SK-N-SH (cell line): ENCODE data around the gene GPR3. TPM values are rescaled to one million over a fixed set of nuclear protein-coding genes. Genes with fewer than 3 reads are reported as not detected.
A peak's percentile ranks its signal among the peaks of the same experiment; 100 is the strongest.

ENCODE experiments used
- CTCF ChIA-PET: fragments of 300-600, 350-600 bp; formaldehyde crosslinking; extraction: SDS; loops from one replicate; lab custom pipeline; 2021; lab: Yijun Ruan, JAX
- POLR2A ChIA-PET: fragments of 350-600 bp; sonication (Branson Sonifier 250); formaldehyde crosslinking; extraction: SDS; loops from one replicate; lab custom pipeline; 2020; ENCODE audit warnings: antibody characterized with exemption, inconsistent platforms; lab: Yijun Ruan, JAX
- DNase-seq: peaks from one replicate; pipeline ENCODE4 v3.0.0; 2012
- H2AFZ ChIP-seq: fragments of 200-600 bp; sonication (generic); 2 replicates; pipeline ENCODE4 v1.8.1; 2016; ENCODE audit warnings: antibody characterized with exemption, mild to moderate bottlenecking, low read depth
- H3F3A ChIP-seq: fragments of 200-600 bp; sonication (generic); replicated peaks from 2 replicates; pipeline ENCODE3; 2016; ENCODE audit warnings: antibody characterized with exemption, mild to moderate bottlenecking; ENCODE audit not compliant: insufficient read depth
- H3K27ac ChIP-seq, 2 experiments: fragments of 200-500 bp in 1 of 2; fragments of 200-600 bp in 1 of 2; sonication (Bioruptor generic) in 1 of 2; sonication (generic), shearing (Covaris generic) in 1 of 2; 2 replicates each; pipeline versions ENCODE4 v1.5.1 to v1.6.1; 2014 to 2016; ENCODE audit warnings: low read depth in 2 of 2, inconsistent platforms in 1 of 2, low read length in 1 of 2, mild to moderate bottlenecking in 1 of 2, mixed read lengths in 1 of 2
- H3K27me3 ChIP-seq: fragments of 200-600 bp; sonication (generic), shearing (Covaris generic); 2 replicates; pipeline ENCODE4 v1.6.1; 2016; ENCODE audit warnings: mixed run types; ENCODE audit not compliant: insufficient read depth
- H3K36me3 ChIP-seq, 2 experiments: fragments of 200-500 bp in 1 of 2; fragments of 200-600 bp in 1 of 2; sonication (Bioruptor generic) in 1 of 2; sonication (generic) in 1 of 2; replicated peaks in 1 of 2; 2 replicates each; pipeline versions ENCODE3 to v1.5.1; 2014 to 2016; ENCODE audit warnings: low read length in 1 of 2, mild to moderate bottlenecking in 1 of 2; ENCODE audit not compliant: insufficient read depth in 2 of 2, control insufficient read depth in 1 of 2
- H3K4me1 ChIP-seq, 2 experiments: fragments of 200-500 bp in 1 of 2; fragments of 200-600 bp in 1 of 2; sonication (Bioruptor generic) in 1 of 2; sonication (generic), shearing (Covaris generic) in 1 of 2; 2 replicates each; pipeline versions ENCODE4 v1.5.1 to v1.6.1; 2014 to 2016; ENCODE audit warnings: low read depth in 1 of 2, low read length in 1 of 2, mixed run types in 1 of 2; ENCODE audit not compliant: insufficient read depth in 2 of 2, control insufficient read depth in 1 of 2
- H3K4me2 ChIP-seq: fragments of 200-600 bp; sonication (generic), shearing (Covaris generic); 2 replicates; pipeline ENCODE4 v1.6.1; 2017; ENCODE audit warnings: mixed run types
- H3K4me3 ChIP-seq, 2 experiments: fragments of 200-500 bp in 1 of 2; fragments of 200-600 bp in 1 of 2; sonication (Bioruptor generic) in 1 of 2; sonication (generic), shearing (Covaris generic) in 1 of 2; 2 replicates each; pipeline versions ENCODE4 v1.5.1 to v1.8.1; 2014 to 2016; ENCODE audit warnings: low read depth in 2 of 2, inconsistent platforms in 1 of 2, low read length in 1 of 2, mild to moderate bottlenecking in 1 of 2, mixed read lengths in 1 of 2, moderate library complexity in 1 of 2
- H3K79me2 ChIP-seq: fragments of 200-600 bp; sonication (generic); 2 replicates; pipeline ENCODE4 v1.8.1; 2017; ENCODE audit warnings: mild to moderate bottlenecking; ENCODE audit not compliant: insufficient read depth
- H3K9ac ChIP-seq: fragments of 200-600 bp; sonication (generic); 2 replicates; pipeline ENCODE4 v1.6.1; 2017; ENCODE audit warnings: mixed run types
- H3K9me2 ChIP-seq: fragments of 200-600 bp; sonication (generic); 2 replicates; pipeline ENCODE4 v1.6.1; 2017; ENCODE audit warnings: mixed run types
- H3K9me3 ChIP-seq: fragments of 200-600 bp; sonication (generic); 2 replicates; pipeline ENCODE4 v1.6.1; 2017; ENCODE audit warnings: mixed run types, mild to moderate bottlenecking, moderate library complexity
- H4K20me1 ChIP-seq: fragments of 200-600 bp; sonication (generic); 2 replicates; pipeline ENCODE4 v1.6.1; 2017; ENCODE audit warnings: mild to moderate bottlenecking, mixed run types; ENCODE audit not compliant: insufficient read depth
- CHD2 ChIP-seq: fragments of 150-350 bp; IDR thresholded peaks from 2 replicates; pipeline ENCODE4 v1.6.1; 2018; ENCODE audit warnings: low read length; ENCODE audit not compliant: partially characterized antibody
- ELF1 ChIP-seq: IDR thresholded peaks from 2 replicates; pipeline ENCODE4 v1.4.0; 2012
- EP300 ChIP-seq, 2 experiments: IDR thresholded peaks; 2 replicates each; pipeline versions ENCODE4 v1.4.0 to v1.6.1; 2012; ENCODE audit warnings: borderline replicate concordance in 1 of 2, low read depth in 1 of 2, low read length in 1 of 2
- EZH2phosphoT487 ChIP-seq: fragments of 200-600 bp; sonication (generic); IDR thresholded peaks from 2 replicates; pipeline ENCODE4 v1.6.1; 2017; ENCODE audit warnings: low read depth, mixed run types, mild to moderate bottlenecking, antibody characterized with exemption, moderate library complexity, borderline replicate concordance
- FOSL2 ChIP-seq: IDR thresholded peaks from 2 replicates; pipeline ENCODE4 v1.4.0; 2012; ENCODE audit warnings: low read depth, mild to moderate bottlenecking, moderate library complexity, borderline replicate concordance
- FOXM1 ChIP-seq: IDR thresholded peaks from 2 replicates; pipeline ENCODE4 v1.4.0; 2012; ENCODE audit warnings: low read depth, mild to moderate bottlenecking
- JUND ChIP-seq: IDR thresholded peaks from 2 replicates; pipeline ENCODE4 v1.4.0; 2012
- MXI1 ChIP-seq: IDR thresholded peaks from 2 replicates; pipeline ENCODE4 v1.6.1; 2012; ENCODE audit warnings: mild to moderate bottlenecking, low read depth, low read length, improper control_type of control experiment
- NFIC ChIP-seq: IDR thresholded peaks from 2 replicates; pipeline ENCODE4 v1.4.0; 2012; ENCODE audit warnings: borderline replicate concordance
- NRF1 ChIP-seq: IDR thresholded peaks from 2 replicates; pipeline ENCODE4 v1.6.1; 2012; ENCODE audit warnings: low read depth, mild to moderate bottlenecking, low read length
- REST ChIP-seq: IDR thresholded peaks from 2 replicates; pipeline ENCODE4 v1.6.1; 2012; ENCODE audit warnings: mild to moderate bottlenecking, low read depth, low read length, moderate library complexity
- RXRA ChIP-seq: IDR thresholded peaks from 2 replicates; pipeline ENCODE4 v1.4.0; 2012; ENCODE audit warnings: low read depth, mild to moderate bottlenecking, borderline replicate concordance
- SIN3A ChIP-seq: IDR thresholded peaks from 2 replicates; pipeline ENCODE4 v1.6.1; 2012; ENCODE audit warnings: low read depth, mild to moderate bottlenecking, low read length, moderate library complexity, borderline replicate concordance
- TEAD4 ChIP-seq: IDR thresholded peaks from 2 replicates; pipeline ENCODE4 v1.4.0; 2012; ENCODE audit warnings: mild to moderate bottlenecking, borderline replicate concordance; ENCODE audit not compliant: insufficient read depth
- WGBS: methylation state at CpG from one replicate; pipeline ENCODE4 v1.1.6; 2017; ENCODE audit warnings: low lambda C conversion rate; 5-methylcytosine and 5-hydroxymethylcytosine counted together
- polyA plus RNA-seq, 3 experiments: library from polyadenylated mRNA; depleted of rRNA; stranded (reverse); fragments of >200 nt; gene quantifications; 2 replicates each; pipeline ENCODE4 v1.2.3, GENCODE V29; 2012
- TF ChIP-seq, protein P1 (sequence below): fragments of 200-600 bp; sonication (generic); IDR thresholded peaks from 2 replicates; pipeline ENCODE4 v1.6.1; 2017; ENCODE audit warnings: antibody characterized with exemption, mild to moderate bottlenecking, moderate library complexity

Gene GPR3
- polyA plus RNA-seq, 1 of the 3 experiments (the other 2 are of a cell fraction), result 6.0 TPM

- Histone ChIP-seq H3K9me2 (no peaks in the 10 kb centered on the region), H3K4me2 (peak overlapping the region; percentile 78), H4K20me1 (no peaks in the 10 kb centered on the region), H3K79me2 (peaks cover 9% of the 10 kb centered on the region; the same call in 1 of the 2 replicates), H3K36me3 (peaks cover 0 to 13% of the 10 kb centered on the region in 2 experiments), H3K9ac (peak overlapping the region; percentile 93; the same call in 1 of the 2 replicates), H2AFZ (peak overlapping the region; percentile 97), H3K27me3 (no peaks in the 10 kb centered on the region), H3F3A (peaks cover 9% of the 10 kb centered on the region), H3K27ac (peak overlapping the region; percentile 74 to 94), H3K4me3 (peak overlapping the region; percentile 69 to 89), H3K9me3 (no peaks in the 10 kb centered on the region), H3K4me1 (peaks cover 4 to 14% of the 10 kb centered on the region in 2 experiments; a peak in 2 of 4 replicates)
- TF ChIP-seq SIN3A, result no peak
- no peak for TF ChIP-seq FOSL2
- TF ChIP-seq JUND, result no peak
- no peak for TF ChIP-seq FOXM1
- TF ChIP-seq ELF1, result no peak
- no peak for TF ChIP-seq MXI1
- TF ChIP-seq EP300 (IDR thresholded peaks at IDR 0.05; ENCODE audit: borderline replicate concordance in 1 of 2, low read depth in 1 of 2, low read length in 1 of 2), result no peak
- TF ChIP-seq NRF1, result no peak
- TF ChIP-seq, protein P1, sequence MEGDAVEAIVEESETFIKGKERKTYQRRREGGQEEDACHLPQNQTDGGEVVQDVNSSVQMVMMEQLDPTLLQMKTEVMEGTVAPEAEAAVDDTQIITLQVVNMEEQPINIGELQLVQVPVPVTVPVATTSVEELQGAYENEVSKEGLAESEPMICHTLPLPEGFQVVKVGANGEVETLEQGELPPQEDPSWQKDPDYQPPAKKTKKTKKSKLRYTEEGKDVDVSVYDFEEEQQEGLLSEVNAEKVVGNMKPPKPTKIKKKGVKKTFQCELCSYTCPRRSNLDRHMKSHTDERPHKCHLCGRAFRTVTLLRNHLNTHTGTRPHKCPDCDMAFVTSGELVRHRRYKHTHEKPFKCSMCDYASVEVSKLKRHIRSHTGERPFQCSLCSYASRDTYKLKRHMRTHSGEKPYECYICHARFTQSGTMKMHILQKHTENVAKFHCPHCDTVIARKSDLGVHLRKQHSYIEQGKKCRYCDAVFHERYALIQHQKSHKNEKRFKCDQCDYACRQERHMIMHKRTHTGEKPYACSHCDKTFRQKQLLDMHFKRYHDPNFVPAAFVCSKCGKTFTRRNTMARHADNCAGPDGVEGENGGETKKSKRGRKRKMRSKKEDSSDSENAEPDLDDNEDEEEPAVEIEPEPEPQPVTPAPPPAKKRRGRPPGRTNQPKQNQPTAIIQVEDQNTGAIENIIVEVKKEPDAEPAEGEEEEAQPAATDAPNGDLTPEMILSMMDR, result no peak
- no peak for TF ChIP-seq RXRA
- no peak for TF ChIP-seq CHD2
- no peak for TF ChIP-seq TEAD4
- TF ChIP-seq NFIC, result no peak
- TF ChIP-seq REST, result no peak
- no peak for TF ChIP-seq EZH2phosphoT487
- no peak for DNase-seq
- 46% methylated on average over 4 of the region's 8 CpGs for WGBS
- POLR2A ChIA-PET, result interaction anchor here (1.0 to 2.6 kb wide), 6 partner anchors 18 to 235 kb away, joined by 3 to 24 read pairs (median 8); partner anchors contain the start of gene GPR3
- CTCF ChIA-PET, result interaction anchor here (0.9 to 9.6 kb wide), 16 partner anchors 11 to 290 kb away, joined by 3 to 154 read pairs (median 8); partner anchors contain the start of gene CD164L2
Observed at GRCh38 chr1:27367160-27367650, 25.2 kb upstream of the GPR3 start.
